GM18519 (cell line): ENCODE results near the gene C15orf40.
"Not testable (repeated sequence)": the region's sequence is repeated elsewhere in the genome, so short reads cannot be mapped to it uniquely, and the experiment has no call there.

Experiments used
- ATAC-seq: cut with Tn5 transposase; IDR thresholded peaks from one replicate; pipeline ENCODE4 v1.9.1; 2021; ENCODE audit warnings: mild to moderate bottlenecking, moderate library complexity; ENCODE audit not compliant: unreplicated experiment, low FRiP score

The C15orf40 gene

GRCh38 chr15:83011271-83012075 lies at the start of gene C15orf40:
Gene C15orf40, minus strand, starts transcription at chr15:83011639. Its CDS starts 32 bp downstream, at chr15:83011607.
- ATAC-seq: peak; percentile 66

DNA sequence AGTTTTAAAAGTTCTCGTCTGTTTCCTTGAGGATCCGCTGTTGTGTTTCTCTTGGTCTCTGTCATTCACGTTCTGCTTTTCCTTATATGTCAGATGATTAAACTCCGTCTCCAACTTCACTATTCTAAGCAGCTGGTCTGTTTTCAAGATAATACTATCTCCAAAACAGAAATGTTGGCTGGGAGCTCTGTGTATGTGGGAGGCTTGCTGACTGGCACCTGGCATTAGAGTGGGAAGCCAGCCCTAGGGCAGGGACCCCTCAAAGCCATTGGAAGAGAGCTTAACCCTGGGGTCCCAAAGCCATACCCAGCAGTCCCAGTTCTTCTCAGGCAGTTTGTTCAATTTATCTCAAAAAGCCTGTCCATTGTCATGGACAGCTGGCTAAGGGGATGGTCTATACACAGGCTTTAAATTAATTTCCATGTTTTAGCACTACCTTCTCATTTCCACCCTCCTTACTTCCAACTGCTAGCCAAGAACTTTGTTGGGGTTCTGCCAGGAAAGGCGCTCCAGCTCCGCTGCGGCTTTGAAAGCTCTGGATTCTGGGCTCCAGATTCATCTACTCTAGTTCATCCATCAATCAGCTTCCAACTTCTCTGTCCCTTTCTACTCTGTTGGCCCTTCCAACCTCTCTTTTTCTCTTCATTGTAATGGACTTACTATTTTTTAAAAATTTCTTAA lies 46.4 kb upstream of the C15orf40 start:
- ATAC-seq: no peak

DNA sequence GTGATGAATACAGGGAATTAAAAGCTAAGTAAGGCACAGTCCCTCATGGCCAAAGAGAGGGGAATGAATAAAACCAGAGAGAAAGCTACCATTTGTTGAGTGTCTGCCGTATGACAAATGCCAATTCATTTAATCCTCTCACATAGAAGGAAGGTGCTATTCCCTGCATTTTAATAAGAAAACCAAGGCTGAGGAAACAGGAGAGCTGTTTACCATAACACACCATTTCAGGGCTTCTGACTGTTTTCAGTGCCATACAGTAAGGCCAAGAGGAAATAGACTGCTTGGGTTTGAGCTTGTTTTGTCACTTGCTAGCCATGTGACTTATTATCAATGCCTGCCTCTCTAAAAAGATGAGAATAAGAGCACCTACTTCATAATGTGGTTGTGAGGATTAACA lies 45.6 kb upstream of the C15orf40 start:
- no peak for ATAC-seq

GRCh38 chr15:83053151-83053550 lies 41.7 kb upstream of the C15orf40 start:
- no peak for ATAC-seq

DNA sequence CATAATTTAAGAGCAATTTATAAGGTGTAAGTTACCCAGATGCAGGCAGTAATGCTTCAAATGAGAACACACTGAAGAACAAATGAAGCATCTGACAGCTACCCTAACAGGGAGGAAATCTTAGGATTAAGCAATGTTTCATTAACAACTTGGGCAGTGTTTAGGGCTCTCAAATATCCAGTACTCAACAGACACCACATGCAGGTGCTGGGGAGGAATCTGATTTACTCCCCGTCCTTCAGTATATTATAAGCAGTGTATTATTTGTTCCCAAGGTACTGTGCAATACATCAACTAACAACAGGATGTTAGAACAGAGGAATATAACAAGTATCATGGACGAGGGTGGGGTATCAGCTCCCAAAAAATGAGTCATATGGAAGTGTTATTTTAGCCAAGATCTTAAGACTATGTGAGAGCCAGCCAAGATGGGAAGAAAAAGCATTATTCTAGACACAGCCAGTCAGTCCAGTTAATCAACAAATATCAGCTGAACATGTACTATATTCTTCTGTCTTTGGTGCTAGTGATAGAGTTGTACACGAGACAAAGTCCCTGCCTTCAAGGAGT lies 35.2 kb upstream of the C15orf40 start:
- no peak for ATAC-seq

DNA sequence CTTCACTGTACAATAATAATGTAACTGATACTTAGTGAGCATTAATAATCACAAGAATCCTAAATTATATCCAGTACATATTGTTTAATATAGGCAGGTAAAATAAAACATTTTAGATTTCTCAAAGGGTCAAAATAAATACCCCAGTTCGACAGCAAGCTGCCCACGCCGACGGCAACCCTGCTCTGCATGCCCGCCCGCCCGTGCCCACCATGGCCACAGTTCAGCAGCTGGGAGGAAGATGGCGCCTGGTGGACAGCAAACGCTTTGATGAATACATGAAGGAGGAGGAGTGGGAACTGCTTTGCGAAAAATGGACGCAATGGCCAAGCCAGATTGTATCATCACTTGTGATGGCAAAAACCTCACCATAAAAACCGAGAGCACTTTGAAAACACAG lies 32.7 kb upstream of the C15orf40 start:
- no peak for ATAC-seq

GRCh38 chr15:83039206-83039605 lies 27.8 kb upstream of the C15orf40 start:
- ATAC-seq: no peak

GRCh38 chr15:83036253-83036652 lies 24.8 kb upstream of the C15orf40 start:
- no peak for ATAC-seq

GRCh38 chr15:83031234-83031633 lies 19.8 kb upstream of the C15orf40 start:
- ATAC-seq: not testable (repeated sequence)

DNA sequence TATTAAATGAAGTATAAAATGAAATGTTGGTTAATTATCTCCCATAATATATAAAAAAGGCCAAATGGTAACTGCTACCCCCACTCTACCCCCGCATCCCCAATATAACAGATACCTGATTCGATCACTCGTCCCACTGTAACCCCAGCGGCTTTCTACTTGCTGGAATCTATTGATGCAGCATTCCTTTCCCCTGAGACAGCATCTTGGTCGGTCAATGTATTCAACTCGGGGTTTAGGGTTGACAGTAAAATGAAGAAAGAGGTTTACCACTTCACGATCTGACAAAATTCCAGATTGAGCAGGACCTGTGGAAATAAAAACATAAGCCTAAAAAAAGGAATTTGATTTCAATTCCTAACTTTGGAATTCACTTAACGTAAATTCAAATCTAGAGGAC lies 18.6 kb upstream of the C15orf40 start:
- ATAC-seq: no peak

- no peak for ATAC-seq
Measured at GRCh38 chr15:83018436-83018835, 7.0 kb upstream of the C15orf40 start.

DNA sequence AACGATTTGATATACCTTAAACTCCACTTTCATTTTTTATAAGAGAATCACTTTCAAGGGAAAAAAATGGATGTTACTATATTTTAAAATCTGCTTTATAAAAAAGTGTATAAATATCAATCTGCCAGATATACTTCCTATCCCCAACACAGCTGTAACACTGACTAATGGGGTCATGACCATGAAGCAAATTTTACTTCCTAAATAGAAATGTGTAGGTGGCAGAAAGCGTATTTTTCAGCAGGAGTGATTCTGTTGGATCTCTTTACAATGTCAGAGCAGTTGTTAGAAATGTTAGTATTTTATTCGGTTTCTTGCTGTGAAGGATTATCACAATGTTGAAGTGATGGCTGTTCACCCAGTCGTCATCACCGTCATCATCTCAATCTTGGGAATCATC lies 5.5 kb upstream of the C15orf40 start:
- ATAC-seq: no peak

- no peak for ATAC-seq
Measured at GRCh38 chr15:83015361-83015760, 3.9 kb upstream of the C15orf40 start.

DNA sequence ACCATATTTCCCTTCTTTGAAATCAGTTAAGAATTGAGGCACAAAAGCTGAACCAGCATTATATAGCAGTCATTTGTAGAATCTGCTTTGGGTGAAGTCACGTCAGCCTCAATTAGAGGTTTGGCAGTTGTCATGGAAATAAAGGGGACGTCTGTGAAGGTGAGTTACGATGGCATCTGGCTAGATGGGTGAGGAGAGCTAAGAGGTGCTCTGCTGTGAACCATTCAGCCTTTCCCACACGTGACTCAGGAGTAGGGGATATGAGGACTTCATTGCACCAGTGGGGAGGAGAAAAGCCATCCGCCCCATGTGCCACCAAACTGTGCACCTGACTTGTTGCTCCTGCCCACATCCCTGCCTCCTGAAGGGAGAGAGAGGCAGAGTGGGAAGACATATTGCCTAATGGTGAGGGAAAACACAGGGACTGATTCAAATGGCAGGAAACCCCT lies 2.8 kb upstream of the C15orf40 start:
- no peak for ATAC-seq

DNA sequence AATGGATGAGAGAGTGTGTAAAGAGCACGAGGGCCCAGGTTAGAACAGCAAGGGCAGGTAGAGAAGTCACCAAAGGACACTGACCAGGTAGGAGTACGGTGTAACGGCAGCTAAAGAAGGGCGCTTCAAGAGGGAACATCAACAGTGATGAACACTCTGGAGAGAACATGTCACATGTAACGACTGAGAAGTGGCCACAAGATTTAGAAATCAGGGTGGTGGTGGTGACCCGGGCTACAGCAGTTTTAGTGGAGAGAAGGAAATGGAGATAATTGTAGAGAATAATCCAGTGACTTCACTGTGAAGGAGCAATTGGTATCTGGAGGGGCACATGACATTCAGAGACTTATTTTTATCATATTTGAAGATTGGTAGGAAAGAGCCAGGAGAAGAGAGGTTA lies 1.2 kb upstream of the C15orf40 start:
- no peak for ATAC-seq

DNA sequence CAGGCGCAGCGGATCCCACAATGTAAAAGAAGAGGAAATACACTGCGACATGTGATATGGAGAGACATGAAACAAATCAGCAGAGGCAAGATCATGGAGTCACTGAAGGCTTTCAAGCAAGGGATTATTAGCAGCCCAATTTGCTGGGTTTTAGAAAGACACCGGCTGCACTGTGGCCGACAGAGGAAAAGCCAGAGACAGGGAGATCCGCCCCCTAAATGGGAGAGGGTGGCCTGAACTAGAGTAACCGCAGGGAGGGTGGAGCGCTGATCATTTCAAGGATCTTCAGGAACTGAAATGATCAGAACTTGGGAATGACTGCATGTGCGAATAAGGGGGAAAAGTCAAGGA lies 612 bp upstream of the C15orf40 start:
- ATAC-seq: no peak

- peak; percentile 49 for ATAC-seq
Measured at GRCh38 chr15:83010709-83011270, 649 bp downstream of the C15orf40 start.

GRCh38 chr15:83000672-83001031 lies 10.8 kb downstream of the C15orf40 start:
- ATAC-seq: not testable (repeated sequence)

DNA sequence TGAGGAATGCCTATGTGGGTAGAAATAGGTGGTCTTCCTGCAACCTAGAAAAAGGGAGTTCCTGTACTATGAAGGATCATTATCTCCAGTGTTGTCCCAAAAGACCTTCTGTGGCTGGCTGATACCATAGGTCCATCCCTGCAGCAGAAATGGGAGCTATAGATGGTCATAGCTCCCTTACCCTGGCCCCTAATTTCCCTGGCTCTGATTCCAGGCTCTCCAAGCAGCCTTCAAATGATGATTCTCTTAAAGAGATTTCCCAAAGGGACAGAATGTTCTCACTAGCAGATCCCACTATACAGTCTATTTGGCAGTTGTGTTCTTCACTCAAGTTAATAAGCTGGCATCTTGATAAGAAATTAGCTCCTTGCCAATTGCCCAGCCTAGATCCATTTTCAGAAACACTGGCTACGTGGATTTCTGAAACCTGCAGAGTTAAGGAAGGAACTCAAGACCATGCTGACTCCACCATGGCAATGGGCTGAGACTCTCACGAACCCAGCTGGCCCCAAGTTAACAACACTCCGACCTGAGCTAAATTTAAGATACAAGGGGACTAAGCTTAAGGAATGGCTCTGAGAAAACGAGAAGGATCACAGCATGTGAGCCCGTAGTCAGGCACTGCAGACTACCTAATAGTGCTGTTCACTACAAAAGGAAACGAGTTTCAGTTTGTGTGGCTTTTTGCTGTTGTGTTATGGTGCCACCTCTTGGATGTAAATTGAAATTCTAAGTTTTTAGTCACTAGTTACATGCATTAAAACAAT lies 11.4 kb downstream of the C15orf40 start:
- peak; percentile 67 for ATAC-seq

- ATAC-seq: no peak
Measured at GRCh38 chr15:82999426-82999825, 12.0 kb downstream of the C15orf40 start.

- no peak for ATAC-seq
Measured at GRCh38 chr15:82995938-82996337, 15.5 kb downstream of the C15orf40 start.
